Activated CD4-positive, alpha-beta T cell treated with anti-CD3 and anti-CD28 coated beads, Interleukin-2, Interleukin-4, amounts not matched to agents 100 ng/mL and 50 ng/mL, durations not matched to agents 16 hours and 8 hours (primary cell): ENCODE results near the gene DPP7.
"Not testable (repeated sequence)": the region's sequence is repeated elsewhere in the genome, so short reads cannot be mapped to it uniquely, and the experiment has no call there.

ENCODE experiments used
- DNase-seq: peaks from one replicate; pipeline ENCODE4 v3.0.0-alpha.2; 2020; ENCODE audit warnings: low spot score

The DPP7 gene

GRCh38 chr9:137070201-137070905 is 44.2 kb downstream of the DPP7 start, which contains the start of gene SAPCD2:
Gene SAPCD2, minus strand, starts transcription at chr9:137070557. Its CDS starts 97 bp downstream, at chr9:137070460.
- peak; percentile 88 for DNase-seq

- DNase-seq, result no peak
These were observed 44.9 kb downstream of the DPP7 start for GRCh38 chr9:137069508-137070091.

- no peak for DNase-seq
These were observed 45.7 kb downstream of the DPP7 start for GRCh38 chr9:137068539-137069507.

- DNase-seq, result peak; percentile 91
These were observed 46.5 kb downstream of the DPP7 start for GRCh38 chr9:137067860-137068538.

GRCh38 chr9:137066096-137066861 is 48.3 kb downstream of the DPP7 start:
- DNase-seq, result no peak

GRCh38 chr9:137065336-137065967 is 49.1 kb downstream of the DPP7 start:
- DNase-seq, result no peak

- no peak for DNase-seq
These were observed 49.7 kb downstream of the DPP7 start for GRCh38 chr9:137064880-137065164.

- peak; percentile 62 for DNase-seq
These were observed 50.3 kb downstream of the DPP7 start for GRCh38 chr9:137064027-137064879.

GRCh38 chr9:137063311-137064026 is 51.1 kb downstream of the DPP7 start:
- no peak for DNase-seq

GRCh38 chr9:137062798-137063197 is 51.7 kb downstream of the DPP7 start:
- DNase-seq, result not testable (repeated sequence)

GRCh38 chr9:137062384-137062783 is 52.1 kb downstream of the DPP7 start:
- DNase-seq, result no peak
